Suprapubic skin (tissue), 2 donors: ENCODE results near the gene CXCL12.

Experiments
- EP300 ChIP-seq: sonication (generic); formaldehyde crosslinking; IDR thresholded peaks from one replicate; pipeline ENCODE4 v1.6.1; 2017; ENCODE audit warnings: antibody characterized with exemption
- POLR2A ChIP-seq, 2 donors: fragments of 450-650 bp; IDR thresholded peaks; one replicate each; pipeline ENCODE4 v1.6.1; 2017; ENCODE audit warnings: antibody characterized with exemption in 2 of 2, mild to moderate bottlenecking in 2 of 2, moderate library complexity in 2 of 2

GRCh38 chr10:44384601-44385025 lies 284 bp downstream of the CXCL12 start:
- TF ChIP-seq POLR2A (IDR thresholded peaks at IDR 0.05) (no peak), EP300 (no peak)
